K562 (cell line): ENCODE measurements around the gene NXN. TPM values are rescaled to one million over a fixed set of nuclear protein-coding genes. Genes with fewer than 3 reads are reported as not detected.

Source experiments
- ATAC-seq: fragments of 200-7000 bp; cut with Tn5 transposase; 3 replicates; pipeline ENCODE4 v1.9.1; 2020; ENCODE audit warnings: moderate library complexity
- BruUV-seq: library from RNA; stranded (reverse); fragments of 400-500 nt; replicated peaks from 2 replicates; lab custom pipeline; 2021; lab: Mats Ljungman, UMichigan
- CTCF ChIA-PET: fragments of 300-600 bp; formaldehyde crosslinking; extraction: SDS; loops from one replicate; lab custom pipeline; 2021; ENCODE audit warnings: low intra/inter-chr PET ratio; lab: Yijun Ruan, JAX
- POLR2A ChIA-PET: fragments of 300-600, 350-650 bp; sonication (Branson Sonifier 250); formaldehyde crosslinking; extraction: SDS; loops from one replicate; lab custom pipeline; 2021; ENCODE audit warnings: antibody characterized with exemption, inconsistent platforms; lab: Yijun Ruan, JAX
- DNase-seq, 4 experiments: peaks; one replicate each; pipeline versions ENCODE4 v3.0.0 to v3.0.0-alpha.2; 2011 to 2018; ENCODE audit warnings: low spot score in 3 of 4, mixed read lengths in 3 of 4; ENCODE audit errors: extremely low read depth in 1 of 4
- FAIRE-seq: peaks from 2 replicates; lab custom pipeline; 2011; peaks lifted over from hg19 to GRCh38; lab: Jason Lieb, UNC
- H2AFZ ChIP-seq: 2 replicates; pipeline ENCODE4 v1.6.0; 2011; ENCODE audit warnings: low read depth, low read length, control low read depth, inconsistent platforms
- H3K27ac ChIP-seq: fragments of 200-600 bp; 3 replicates; pipeline ENCODE4 v1.8.0; 2011; ENCODE audit warnings: low read depth, mild to moderate bottlenecking, control low read depth, inconsistent platforms, low read length, moderate library complexity, mixed read lengths; ENCODE audit errors: extremely low read depth
- H3K27me3 ChIP-seq, 2 experiments: fragments of 300-600 bp in 1 of 2; 2 replicates in 1 of 2; 3 replicates in 1 of 2; pipeline versions ENCODE4 v1.6.0 to v1.8.0; 2011; ENCODE audit warnings: inconsistent platforms in 2 of 2, low read length in 2 of 2, mild to moderate bottlenecking in 1 of 2, mixed read lengths in 1 of 2, moderate library complexity in 1 of 2; ENCODE audit not compliant: control insufficient read depth in 2 of 2, insufficient read depth in 2 of 2
- H3K36me3 ChIP-seq: fragments of 300-600 bp; 3 replicates; pipeline ENCODE4 v1.8.0; 2011; ENCODE audit warnings: mild to moderate bottlenecking, low read length, inconsistent platforms; ENCODE audit not compliant: control insufficient read depth, insufficient read depth
- H3K4me1 ChIP-seq, 2 experiments: fragments of 200-600 bp in 1 of 2; replicated peaks in 1 of 2; 2 replicates in 1 of 2; 3 replicates in 1 of 2; pipeline versions ENCODE4 v1.5.1 to v1.8.0; 2011; ENCODE audit warnings: inconsistent platforms in 2 of 2, low read length in 2 of 2, mild to moderate bottlenecking in 1 of 2, mixed read lengths in 1 of 2, moderate library complexity in 1 of 2; ENCODE audit not compliant: control insufficient read depth in 2 of 2, insufficient read depth in 2 of 2
- H3K4me2 ChIP-seq: 2 replicates; pipeline ENCODE4 v1.6.1; 2011; ENCODE audit warnings: low read length, control low read depth, inconsistent platforms, mixed read lengths; ENCODE audit not compliant: insufficient read depth
- H3K4me3 ChIP-seq: fragments of 200-600 bp; sonication (generic), shearing (Covaris generic); 2 replicates; pipeline ENCODE4 v1.5.1; 2016; ENCODE audit warnings: control low read depth, inconsistent platforms
- H3K79me2 ChIP-seq: fragments of 200-600 bp; 3 replicates; pipeline ENCODE4 v1.8.0; 2011; ENCODE audit warnings: low read length, inconsistent platforms; ENCODE audit not compliant: control insufficient read depth, insufficient read depth
- H3K9ac ChIP-seq, 2 experiments: 2 replicates each; pipeline versions ENCODE4 v1.6.0 to v1.6.1; 2011; ENCODE audit warnings: low read depth in 2 of 2, low read length in 2 of 2, control low read depth in 1 of 2, inconsistent platforms in 1 of 2, mild to moderate bottlenecking in 1 of 2, mixed read lengths in 1 of 2; ENCODE audit not compliant: insufficient read depth in 1 of 2
- H3K9me1 ChIP-seq: one replicate; pipeline ENCODE4 v1.6.0; 2011; ENCODE audit warnings: inconsistent platforms, mild to moderate bottlenecking, low read length, moderate library complexity; ENCODE audit not compliant: control insufficient read depth, insufficient read depth
- H3K9me3 ChIP-seq: replicated peaks from 2 replicates; pipeline ENCODE4 v1.5.1; 2011; ENCODE audit warnings: low read depth, low read length, inconsistent platforms; ENCODE audit not compliant: control insufficient read depth, insufficient read depth
- H4K20me1 ChIP-seq: replicated peaks from 2 replicates; pipeline ENCODE4 v1.6.1; 2011; ENCODE audit warnings: low read length, inconsistent platforms, mixed read lengths; ENCODE audit not compliant: control insufficient read depth, insufficient read depth
- ATF7 ChIP-seq: fragments of 450-650 bp; IDR thresholded peaks from 2 replicates; pipeline ENCODE4 v1.7.1; 2014; ENCODE audit warnings: mild to moderate bottlenecking, moderate library complexity
- CEBPG ChIP-seq, 3 experiments: fragments of 200-800 bp in 1 of 3; sonication (Bioruptor generic) in 1 of 3; sonication (generic) in 1 of 3; formaldehyde crosslinking in 1 of 3; IDR thresholded peaks in 2 of 3; conservative IDR thresholded peaks in 1 of 3; 2 replicates each; pipeline versions ENCODE4 v1.6.1 to v1.8.0; 2016 to 2022; ENCODE audit warnings: missing compliant biosample characterization in 2 of 3, missing genetic modification characterization in 2 of 3, mild to moderate bottlenecking in 1 of 3, missing genetic modification reagents in 1 of 3
- SMAD4 ChIP-seq: fragments of 250-450 bp; sonication (Bioruptor Pico); conservative IDR thresholded peaks from 2 replicates; pipeline ENCODE4 v1.8.0; 2021; ENCODE audit warnings: inconsistent platforms, mild to moderate bottlenecking, moderate library complexity
- TRIM24 ChIP-seq, 2 experiments: fragments of 450-650 bp; IDR thresholded peaks; 2 replicates each; pipeline ENCODE4 v1.6.1; 2016
- WGBS: fragments of 100-300 bp; shearing (Covaris generic); methylation state at CpG from one replicate; pipeline ENCODE4 v1.1.6; 2016; ENCODE audit warnings: low coverage, mixed read lengths; ENCODE audit not compliant: insufficient coverage; ENCODE audit errors: missing lambda C conversion rate; 5-methylcytosine and 5-hydroxymethylcytosine counted together
- in situ Hi-C: fragments of 300-500 bp; cut with MboI; formaldehyde crosslinking; loops from 4 replicates; pipeline ENCODE4 v1.15.0; 2018; ENCODE audit warnings: inconsistent platforms, mixed read lengths
- intact Hi-C: fragments of 100-400 bp; cut with micrococcal nuclease; formaldehyde crosslinking; loops from 2 replicates; pipeline ENCODE4 v1.14.2; 2022
- polyA plus RNA-seq, 8 experiments: library from polyadenylated mRNA; depleted of rRNA in 4 of 8; stranded (reverse) in 5 of 8; unstranded in 3 of 8; fragments of >200 nt; fragmentation: Nextera tagmentation in 2 of 8; fragmentation: Illumina TruSeq in 1 of 8; extraction: Ambion mirVana in 2 of 8; extraction: Trizol in 1 of 8; gene quantifications; 2 replicates each; pipeline versions ENCODE4 v1.2.1 to v1.2.3, GENCODE V29; 2011 to 2014; ENCODE audit warnings: inconsistent platforms in 1 of 8, missing spikeins in 1 of 8
- total RNA-seq, 7 experiments: library from RNA; depleted of rRNA in 6 of 7; stranded (reverse); fragments of >200 nt in 6 of 7; fragmentation: Illumina TruSeq in 2 of 7; extraction: Trizol in 2 of 7; gene quantifications; 2 replicates each; pipeline versions ENCODE4 v1.2.1 to v1.2.3, GENCODE V29; 2011 to 2021; ENCODE audit warnings: low replicate concordance in 1 of 7
- TF ChIP-seq, protein P1 (sequence below), 2 experiments: fragments of 450-650 bp in 1 of 2; sonication (generic) in 1 of 2; formaldehyde crosslinking in 1 of 2; IDR thresholded peaks in 1 of 2; conservative IDR thresholded peaks in 1 of 2; 2 replicates each; pipeline versions ENCODE4 v1.6.1 to v1.8.1; 2016 to 2023; ENCODE audit warnings: mild to moderate bottlenecking in 2 of 2, moderate library complexity in 2 of 2, inconsistent platforms in 1 of 2, missing genetic modification reagents in 1 of 2
- TF ChIP-seq, protein P2 (sequence below): fragments of 450-650 bp; formaldehyde crosslinking; IDR thresholded peaks from 2 replicates; pipeline ENCODE4 v1.4.0; 2022; ENCODE audit warnings: mild to moderate bottlenecking, moderate library complexity

NXN gene
- total and polyA plus RNA-seq, 9 of the 15 experiments (the other 6 are each of a cell fraction or from before 2014, with no cell fraction given) = 0.08 to 0.39 (median 0.29) TPM; not detected in 5

DNA sequence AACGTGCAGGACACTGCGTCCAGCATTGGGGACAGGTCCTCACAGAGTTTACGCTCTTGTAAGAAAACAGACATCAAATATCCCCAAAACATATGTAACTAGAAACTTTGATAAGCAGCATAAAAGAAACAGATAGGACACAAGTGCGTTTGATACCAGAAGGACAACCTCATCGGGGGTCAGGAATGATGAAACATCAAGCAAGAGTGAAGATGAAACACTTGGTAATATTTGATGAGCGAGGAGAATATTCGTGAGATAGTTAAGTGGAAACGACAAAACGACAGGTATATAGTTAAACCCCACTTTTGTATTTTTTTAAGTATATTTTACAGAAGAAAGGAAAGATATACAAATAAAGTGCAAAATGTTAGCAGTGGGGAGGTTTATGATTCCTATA is 55.9 kb downstream of the NXN start:
- intact Hi-C loops = no loop called here
- Histone ChIP-seq H3K4me3 (no peak overlapping the region), H4K20me1 (no peaks in the 10 kb centered on the region; the same call in 1 of the 2 replicates), H3K4me2 (no peak overlapping the region), H3K9me1 (no peaks in the 10 kb centered on the region), H3K27ac (no peak overlapping the region), H3K36me3 (no peaks in the 10 kb centered on the region), H3K9ac (no peak overlapping the region), H3K4me1 (no peaks in the 10 kb centered on the region), H3K27me3 (peaks cover 17 to 73% of the 10 kb centered on the region in 2 experiments), H3K9me3 (no peaks in the 10 kb centered on the region), H3K79me2 (no peaks in the 10 kb centered on the region), H2AFZ (no peak overlapping the region)
- BruUV-seq = no TSS peak
- POLR2A ChIA-PET = no interaction called here
- DNase-seq (no peak), FAIRE-seq (no peak), ATAC-seq (no peak)
- in situ Hi-C loops = no loop called here
- TF ChIP-seq SMAD4 (CRISPR knock-in tag) (no peak), ATF7 (0 out of 2 replicates have a peak, but pooled peaks have one; percentile 28), TRIM24 (IDR thresholded peaks at IDR 0.05) (peak; percentile 87 to 92; a peak in 2 of 4 replicates), CEBPG (CRISPR knock-in tag; IDR thresholded peaks at IDR 0.05) (peak; percentile 65), CEBPG (tag; conservative IDR thresholded peaks at IDR 0.05 in 1 of 2, IDR thresholded peaks at IDR 0.05 in 1 of 2) (peak in 1 of 2 experiments; percentile 89; a peak in 2 of 4 replicates)
- TF ChIP-seq, protein P1, sequence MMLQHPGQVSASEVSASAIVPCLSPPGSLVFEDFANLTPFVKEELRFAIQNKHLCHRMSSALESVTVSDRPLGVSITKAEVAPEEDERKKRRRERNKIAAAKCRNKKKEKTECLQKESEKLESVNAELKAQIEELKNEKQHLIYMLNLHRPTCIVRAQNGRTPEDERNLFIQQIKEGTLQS (IDR thresholded peaks at IDR 0.05) = peak; percentile 51; the same call in 1 of the 2 replicates
- TF ChIP-seq, protein P1 (CRISPR knock-in tag; conservative IDR thresholded peaks at IDR 0.05) = no peak
- TF ChIP-seq, protein P2, sequence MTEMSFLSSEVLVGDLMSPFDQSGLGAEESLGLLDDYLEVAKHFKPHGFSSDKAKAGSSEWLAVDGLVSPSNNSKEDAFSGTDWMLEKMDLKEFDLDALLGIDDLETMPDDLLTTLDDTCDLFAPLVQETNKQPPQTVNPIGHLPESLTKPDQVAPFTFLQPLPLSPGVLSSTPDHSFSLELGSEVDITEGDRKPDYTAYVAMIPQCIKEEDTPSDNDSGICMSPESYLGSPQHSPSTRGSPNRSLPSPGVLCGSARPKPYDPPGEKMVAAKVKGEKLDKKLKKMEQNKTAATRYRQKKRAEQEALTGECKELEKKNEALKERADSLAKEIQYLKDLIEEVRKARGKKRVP (CRISPR knock-in tag) = peak; percentile 60; the same call in 1 of the 2 replicates
- CTCF ChIA-PET = no interaction called here
- 13% methylated on average over 9 of the region's 9 CpGs for WGBS
